Tibial nerve (tissue), 4 donors: ENCODE data around the gene LLPH. TPM values are rescaled to one million over a fixed set of nuclear protein-coding genes. Genes with fewer than 3 reads are reported as not detected.

Experiments used
- DNase-seq, 2 donors: peaks; one replicate each; pipeline ENCODE4 v3.0.0-alpha.2; 2019; ENCODE audit warnings: low spot score in 2 of 2
- H3K27ac ChIP-seq, 4 donors: fragments of 200-600 bp; sonication (generic) in 3 of 4; one replicate each; pipeline ENCODE4 v1.5.1; 2017 to 2019; ENCODE audit warnings: mild to moderate bottlenecking in 1 of 4
- H3K27me3 ChIP-seq, 2 donors: fragments of 200-600 bp; sonication (generic) in 1 of 2; one replicate each; pipeline versions ENCODE4 v1.5.1 to v1.6.0; 2017 to 2019
- H3K36me3 ChIP-seq, 3 donors: fragments of 200-600 bp; sonication (generic); one replicate each; pipeline ENCODE4 v1.5.1; 2018 to 2019
- H3K4me1 ChIP-seq, 4 donors: fragments of 200-600 bp; sonication (generic) in 3 of 4; one replicate each; pipeline ENCODE4 v1.5.1; 2017 to 2019
- H3K4me3 ChIP-seq, 4 donors: fragments of 200-600 bp; sonication (generic) in 3 of 4; one replicate each; pipeline ENCODE4 v1.5.1; 2017 to 2019; ENCODE audit warnings: mild to moderate bottlenecking in 1 of 4, moderate library complexity in 1 of 4
- H3K9me3 ChIP-seq, 4 donors: fragments of 200-600 bp; sonication (generic) in 3 of 4; one replicate each; pipeline ENCODE4 v1.5.1; 2017 to 2019
- CTCF ChIP-seq, 5 experiments: fragments of 200-600 bp in 3 of 5; fragments of 450-650 bp in 2 of 5; sonication (generic) in 3 of 5; IDR thresholded peaks; one replicate each; pipeline ENCODE4 v1.5.1; 2016 to 2019; ENCODE audit warnings: antibody characterized with exemption in 5 of 5, mild to moderate bottlenecking in 3 of 5, moderate library complexity in 2 of 5
- EP300 ChIP-seq, 2 donors: sonication (generic); formaldehyde crosslinking; IDR thresholded peaks; one replicate each; pipeline ENCODE4 v1.6.1; 2017; ENCODE audit warnings: antibody characterized with exemption in 2 of 2, mild to moderate bottlenecking in 1 of 2
- POLR2A ChIP-seq, 2 donors: fragments of 450-650 bp; IDR thresholded peaks; one replicate each; pipeline ENCODE4 v1.6.1; 2017; ENCODE audit warnings: antibody characterized with exemption in 2 of 2, mild to moderate bottlenecking in 2 of 2, moderate library complexity in 2 of 2
- WGBS, 2 donors: methylation state at CpG; one replicate each; pipeline ENCODE4 v1.1.5; 2018; 5-methylcytosine and 5-hydroxymethylcytosine counted together
- total RNA-seq, 4 donors: library from RNA; depleted of rRNA; stranded (reverse); fragments of >200 nt; gene quantifications; one replicate each; pipeline ENCODE4 v1.1.0, GENCODE V29; 2016

The LLPH gene
- total RNA-seq, 4 donors from 2014 or later = 4.1 to 4.8 (median 4.4) TPM

- no peak for TF ChIP-seq POLR2A (IDR thresholded peaks at IDR 0.05)
- TF ChIP-seq CTCF (IDR thresholded peaks at IDR 0.05) = no peak
- TF ChIP-seq EP300 (IDR thresholded peaks at IDR 0.05) = no peak
- Histone ChIP-seq H3K36me3 (peaks cover 3 to 23% (median 4%) of the 10 kb centered on the region in 3 donors), H3K4me3 (no peak overlapping the region), H3K4me1 (peaks cover 0 to 4% (median 2%) of the 10 kb centered on the region in 4 donors), H3K9me3 (no peaks in the 10 kb centered on the region), H3K27ac (no peak overlapping the region), H3K27me3 (no peaks in the 10 kb centered on the region)
- DNase-seq = no peak
- 94 to 95% methylated on average over 9 of the region's 9 CpGs for WGBS, 2 donors
Observed at GRCh38 chr12:66118240-66118891, 12.2 kb downstream of the LLPH start.

- no peak for DNase-seq
- TF ChIP-seq EP300 (IDR thresholded peaks at IDR 0.05) (no peak), CTCF (IDR thresholded peaks at IDR 0.05) (no peak), POLR2A (IDR thresholded peaks at IDR 0.05) (no peak)
- Histone ChIP-seq H3K36me3 (peaks cover 0 to 12% (median 0%) of the 10 kb centered on the region in 3 donors), H3K27me3 (no peaks in the 10 kb centered on the region), H3K9me3 (no peaks in the 10 kb centered on the region), H3K4me1 (peaks cover 0 to 4% (median 2%) of the 10 kb centered on the region in 4 donors), H3K4me3 (no peak overlapping the region), H3K27ac (no peak overlapping the region)
- WGBS, 2 donors = 92 to 95% methylated on average over 2 of the region's 2 CpGs
Observed at GRCh38 chr12:66117242-66117641, 13.3 kb downstream of the LLPH start.

GRCh38 chr12:66115071-66115600, 15.4 kb downstream of the LLPH start:
- H3K27me3 ChIP-seq = no peaks in the 10 kb centered on the region
- H3K9me3 ChIP-seq = no peaks in the 10 kb centered on the region
- peaks cover 0 to 4% (median 2%) of the 10 kb centered on the region in 4 donors for H3K4me1 ChIP-seq
- H3K27ac ChIP-seq = no peak overlapping the region
- WGBS, 2 donors = 47 to 61% methylated on average over 4 of the region's 4 CpGs
- H3K4me3 ChIP-seq = no peak overlapping the region
- no peaks in the 10 kb centered on the region for H3K36me3 ChIP-seq
- no peak for TF ChIP-seq CTCF (IDR thresholded peaks at IDR 0.05)
- TF ChIP-seq POLR2A (IDR thresholded peaks at IDR 0.05) = no peak
- no peak for TF ChIP-seq EP300 (IDR thresholded peaks at IDR 0.05)
- DNase-seq = no peak

GRCh38 chr12:66113471-66113870, 17.1 kb downstream of the LLPH start:
- no peak overlapping the region for H3K27ac ChIP-seq
- TF ChIP-seq EP300 (IDR thresholded peaks at IDR 0.05) (no peak), POLR2A (IDR thresholded peaks at IDR 0.05) (no peak)
- no peak for DNase-seq

GRCh38 chr12:66111605-66112004, 18.9 kb downstream of the LLPH start:
- no peak overlapping the region for H3K27ac ChIP-seq
- DNase-seq = no peak
- H3K36me3 ChIP-seq = no peaks in the 10 kb centered on the region
- no peaks in the 10 kb centered on the region for H3K27me3 ChIP-seq
- no peaks in the 10 kb centered on the region for H3K9me3 ChIP-seq
- H3K4me3 ChIP-seq = no peak overlapping the region
- no peak for TF ChIP-seq EP300 (IDR thresholded peaks at IDR 0.05)
- TF ChIP-seq POLR2A (IDR thresholded peaks at IDR 0.05) = no peak
- no peak for TF ChIP-seq CTCF (IDR thresholded peaks at IDR 0.05)
- H3K4me1 ChIP-seq = peaks cover 0 to 7% (median 2%) of the 10 kb centered on the region in 4 donors

More at GRCh38 chr12:66113471-66113870, 17.1 kb downstream of the LLPH start:
- no peak overlapping the region for H3K4me3 ChIP-seq
- H3K27me3 ChIP-seq = no peaks in the 10 kb centered on the region
- 97 to 100% methylated on average over 1 of the region's 1 CpG for WGBS, 2 donors
- no peaks in the 10 kb centered on the region for H3K36me3 ChIP-seq
- H3K4me1 ChIP-seq = peaks cover 0 to 3% (median 0%) of the 10 kb centered on the region in 4 donors
- no peaks in the 10 kb centered on the region for H3K9me3 ChIP-seq
